BE2C (cell line): ENCODE results near the gene BAHCC1.

ENCODE experiments used
- DNase-seq: peaks from one replicate; pipeline ENCODE4 v3.0.0-alpha.2; 2020
- H3K27me3 ChIP-seq: fragments of 250-450 bp; sonication (Bioruptor Pico); 2 replicates; pipeline ENCODE4 v1.5.1; 2020; ENCODE audit warnings: mild to moderate bottlenecking
- H3K36me3 ChIP-seq: fragments of 250-450 bp; sonication (Bioruptor Pico); 2 replicates; pipeline ENCODE4 v1.5.1; 2020; ENCODE audit warnings: mild to moderate bottlenecking
- H3K4me1 ChIP-seq: fragments of 250-450 bp; sonication (Bioruptor Pico); 2 replicates; pipeline ENCODE4 v1.5.1; 2020
- H3K4me3 ChIP-seq: 2 replicates; pipeline ENCODE4 v1.5.1; 2011; ENCODE audit warnings: low read depth, low read length
- H3K9me3 ChIP-seq: fragments of 250-450 bp; sonication (Bioruptor Pico); 2 replicates; pipeline ENCODE4 v1.5.1; 2020
- TF ChIP-seq, protein P1 (sequence below): IDR thresholded peaks from 2 replicates; pipeline ENCODE4 v1.5.1; 2012; ENCODE audit warnings: mild to moderate bottlenecking, low read depth, low read length

The BAHCC1 gene

GRCh38 chr17:81443269-81443668, 48.0 kb downstream of the BAHCC1 start:
- TF ChIP-seq, protein P1, sequence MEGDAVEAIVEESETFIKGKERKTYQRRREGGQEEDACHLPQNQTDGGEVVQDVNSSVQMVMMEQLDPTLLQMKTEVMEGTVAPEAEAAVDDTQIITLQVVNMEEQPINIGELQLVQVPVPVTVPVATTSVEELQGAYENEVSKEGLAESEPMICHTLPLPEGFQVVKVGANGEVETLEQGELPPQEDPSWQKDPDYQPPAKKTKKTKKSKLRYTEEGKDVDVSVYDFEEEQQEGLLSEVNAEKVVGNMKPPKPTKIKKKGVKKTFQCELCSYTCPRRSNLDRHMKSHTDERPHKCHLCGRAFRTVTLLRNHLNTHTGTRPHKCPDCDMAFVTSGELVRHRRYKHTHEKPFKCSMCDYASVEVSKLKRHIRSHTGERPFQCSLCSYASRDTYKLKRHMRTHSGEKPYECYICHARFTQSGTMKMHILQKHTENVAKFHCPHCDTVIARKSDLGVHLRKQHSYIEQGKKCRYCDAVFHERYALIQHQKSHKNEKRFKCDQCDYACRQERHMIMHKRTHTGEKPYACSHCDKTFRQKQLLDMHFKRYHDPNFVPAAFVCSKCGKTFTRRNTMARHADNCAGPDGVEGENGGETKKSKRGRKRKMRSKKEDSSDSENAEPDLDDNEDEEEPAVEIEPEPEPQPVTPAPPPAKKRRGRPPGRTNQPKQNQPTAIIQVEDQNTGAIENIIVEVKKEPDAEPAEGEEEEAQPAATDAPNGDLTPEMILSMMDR = no peak
- DNase-seq = no peak
- no peaks in the 10 kb centered on the region for H3K9me3 ChIP-seq
- no peaks in the 10 kb centered on the region for H3K27me3 ChIP-seq
- H3K36me3 ChIP-seq = peaks cover 10% of the 10 kb centered on the region; the same call in 1 of the 2 replicates
- peaks cover 2% of the 10 kb centered on the region for H3K4me1 ChIP-seq
- H3K4me3 ChIP-seq = no peak overlapping the region

DNA sequence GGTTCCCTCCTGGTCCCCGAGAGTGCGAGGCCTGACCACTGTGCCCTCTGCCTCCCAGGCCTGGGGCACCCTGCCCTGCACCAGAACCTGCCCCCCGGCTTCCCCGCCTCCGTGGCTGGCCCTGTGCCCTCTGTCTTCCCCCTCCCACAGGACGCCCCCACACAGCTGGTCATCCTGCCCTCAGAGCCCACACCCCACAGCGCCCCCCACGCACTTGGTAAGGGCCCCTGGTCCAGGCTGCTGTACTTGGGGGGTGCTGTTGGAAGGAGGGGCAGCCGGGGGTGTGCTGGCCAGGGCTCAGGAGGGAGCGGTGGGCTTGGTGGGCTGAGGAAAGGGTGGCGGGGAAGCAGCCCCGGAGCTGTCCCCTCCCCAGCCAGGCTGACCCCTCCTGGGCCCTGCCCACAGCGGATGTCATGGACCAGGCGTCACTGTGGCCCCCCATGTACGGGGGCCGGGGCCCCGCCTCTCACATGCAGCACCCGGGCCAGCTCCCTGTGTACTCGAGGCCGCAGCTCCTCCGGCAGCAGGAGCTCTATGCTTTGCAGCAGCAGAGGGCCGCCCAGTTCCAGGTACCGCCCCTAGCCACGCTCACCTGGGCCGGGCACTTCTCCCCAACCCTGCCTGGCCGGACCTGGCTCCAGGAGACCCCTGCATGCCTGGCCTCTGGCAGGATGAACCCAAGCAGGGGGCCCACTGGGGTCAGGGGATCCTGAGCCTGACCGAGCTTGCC, 49.5 kb downstream of the BAHCC1 start:
- Histone ChIP-seq H3K36me3 (peaks cover 12% of the 10 kb centered on the region; the same call in 1 of the 2 replicates), H3K9me3 (no peaks in the 10 kb centered on the region), H3K4me3 (no peak overlapping the region), H3K27me3 (no peaks in the 10 kb centered on the region), H3K4me1 (peaks cover 6% of the 10 kb centered on the region)
- no peak for DNase-seq
- TF ChIP-seq, protein P1 = no peak

- DNase-seq = no peak
- peaks cover 6% of the 10 kb centered on the region for H3K4me1 ChIP-seq
Measured at GRCh38 chr17:81445642-81446503, 50.6 kb downstream of the BAHCC1 start.

DNA sequence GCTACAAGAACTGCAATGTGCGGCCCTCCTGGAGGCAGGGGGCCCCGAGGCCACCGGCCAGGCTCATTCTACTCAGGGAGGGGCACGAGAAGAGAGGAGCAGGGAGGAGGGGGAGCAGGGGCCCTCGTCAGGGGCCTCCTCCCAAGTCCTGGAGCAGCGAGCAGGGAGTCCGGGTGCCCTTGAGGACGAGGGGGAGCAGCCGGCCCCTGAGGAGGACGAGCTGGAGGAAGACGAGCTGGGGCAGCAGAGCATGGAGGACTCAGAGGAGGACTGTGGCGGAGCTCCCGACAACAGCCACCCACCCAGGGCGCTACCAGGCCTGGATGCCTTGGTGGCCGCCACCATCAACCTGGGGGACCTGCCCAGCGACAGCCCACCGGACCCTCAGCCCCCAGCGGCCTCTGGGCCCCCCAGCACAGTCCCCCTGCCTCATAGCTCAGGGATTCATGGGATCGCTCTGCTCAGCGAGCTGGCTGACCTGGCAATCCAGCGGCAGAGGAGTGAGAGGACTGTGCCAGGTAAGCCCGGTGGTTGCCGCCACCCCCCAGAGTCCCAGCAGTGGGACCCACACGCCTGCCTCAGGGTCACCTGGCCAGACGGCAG, 52.2 kb downstream of the BAHCC1 start:
- Histone ChIP-seq H3K4me3 (no peak overlapping the region), H3K36me3 (peaks cover 12% of the 10 kb centered on the region; the same call in 1 of the 2 replicates), H3K9me3 (no peaks in the 10 kb centered on the region), H3K4me1 (peaks cover 6% of the 10 kb centered on the region), H3K27me3 (no peaks in the 10 kb centered on the region)
- TF ChIP-seq, protein P1 = no peak
- no peak for DNase-seq

More at GRCh38 chr17:81445642-81446503, 50.6 kb downstream of the BAHCC1 start:
- H3K36me3 ChIP-seq = peaks cover 12% of the 10 kb centered on the region; the same call in 1 of the 2 replicates
- TF ChIP-seq, protein P1 = no peak
- H3K4me3 ChIP-seq = no peak overlapping the region
- H3K9me3 ChIP-seq = no peaks in the 10 kb centered on the region
- no peaks in the 10 kb centered on the region for H3K27me3 ChIP-seq

DNA sequence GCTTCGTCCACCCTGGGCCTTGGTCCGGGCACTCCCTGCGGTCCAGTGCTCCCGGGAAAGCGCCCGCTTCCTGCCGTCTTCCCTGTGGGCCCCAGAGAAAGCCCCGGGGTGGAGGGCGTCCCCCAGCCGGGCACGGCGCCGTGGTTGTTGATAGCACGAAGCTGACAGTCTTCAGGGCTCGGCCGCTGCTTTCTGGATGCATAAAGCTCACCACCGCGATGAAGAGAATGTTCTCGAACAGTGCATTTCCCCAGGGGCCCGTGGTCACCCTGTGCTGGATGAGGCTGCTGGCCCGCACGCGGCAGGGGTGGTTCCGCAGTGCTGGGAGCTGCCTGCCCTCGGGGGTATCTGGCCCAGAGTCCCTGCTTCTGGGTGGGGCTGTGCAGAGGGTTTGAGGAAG, 53.2 kb downstream of the BAHCC1 start:
- Histone ChIP-seq H3K4me3 (no peak overlapping the region), H3K4me1 (peaks cover 6% of the 10 kb centered on the region), H3K27me3 (no peaks in the 10 kb centered on the region), H3K36me3 (peaks cover 12% of the 10 kb centered on the region; the same call in 1 of the 2 replicates), H3K9me3 (no peaks in the 10 kb centered on the region)
- no peak for DNase-seq
- TF ChIP-seq, protein P1 = no peak
